D721Med (cell line): ENCODE data around the gene SNTG2.

Experiments used
- DNase-seq: peaks from one replicate; pipeline ENCODE4 v3.0.0; 2011; ENCODE audit warnings: low spot score; ENCODE audit not compliant: insufficient read length
- FAIRE-seq: peaks from 2 replicates; lab custom pipeline; 2011; peaks lifted over from hg19 to GRCh38; lab: Jason Lieb, UNC
- TF ChIP-seq, protein P1 (sequence below): IDR thresholded peaks from 2 replicates; pipeline ENCODE4 v1.5.1; 2012; ENCODE audit warnings: mild to moderate bottlenecking, control low read depth; ENCODE audit not compliant: insufficient read depth; ENCODE audit errors: missing control alignments

Gene SNTG2

DNA sequence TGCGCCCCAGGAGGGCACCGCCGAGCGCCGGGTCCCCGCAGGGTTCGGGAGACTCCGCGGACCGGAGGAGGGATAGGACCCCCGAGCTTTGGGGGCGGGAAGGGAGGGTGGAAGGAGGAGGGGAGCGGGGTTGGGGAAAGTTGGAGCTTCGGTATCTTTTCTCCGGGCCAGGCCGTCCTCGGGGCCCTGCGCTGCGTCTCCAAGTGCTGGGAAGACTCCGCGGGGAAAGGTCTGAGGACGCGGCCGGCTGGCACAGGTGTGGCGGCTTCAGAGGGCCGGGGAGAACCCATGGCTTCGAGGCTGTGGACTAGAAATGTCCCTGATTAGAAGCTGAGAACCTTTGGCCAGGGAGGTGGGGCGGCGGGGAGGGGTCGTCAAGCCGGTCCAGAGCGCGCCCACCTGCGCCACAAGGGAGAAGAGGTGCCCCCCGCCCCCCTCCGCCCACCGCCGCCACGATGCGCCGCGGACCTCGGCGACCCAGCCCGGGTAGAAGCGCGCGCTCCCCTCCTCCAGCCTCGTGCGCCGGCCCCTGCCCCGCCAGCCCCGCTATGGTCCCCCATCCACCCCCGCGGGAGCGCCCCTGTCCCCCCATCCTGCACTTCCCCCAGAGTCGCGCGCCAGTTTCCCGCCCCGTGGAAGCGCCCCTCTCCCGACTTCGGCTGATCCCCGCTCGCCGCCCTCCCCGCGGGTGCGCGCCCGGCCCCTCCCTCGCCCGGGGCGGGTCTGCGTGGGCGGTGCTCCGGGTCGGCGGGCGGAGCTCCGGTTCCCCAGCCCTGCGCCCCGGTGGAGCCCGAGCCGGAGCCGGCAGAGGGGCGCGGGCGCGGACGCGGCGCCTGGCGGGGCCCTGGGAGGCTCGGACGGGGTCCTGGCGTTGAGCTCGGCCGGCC, at the start of gene SNTG2:
Gene SNTG2 (plus strand): TSS at position 770 of the 887 bp plus-strand sequence. CDS start 148 bp downstream, outside the sequence.
- TF ChIP-seq, protein P1, sequence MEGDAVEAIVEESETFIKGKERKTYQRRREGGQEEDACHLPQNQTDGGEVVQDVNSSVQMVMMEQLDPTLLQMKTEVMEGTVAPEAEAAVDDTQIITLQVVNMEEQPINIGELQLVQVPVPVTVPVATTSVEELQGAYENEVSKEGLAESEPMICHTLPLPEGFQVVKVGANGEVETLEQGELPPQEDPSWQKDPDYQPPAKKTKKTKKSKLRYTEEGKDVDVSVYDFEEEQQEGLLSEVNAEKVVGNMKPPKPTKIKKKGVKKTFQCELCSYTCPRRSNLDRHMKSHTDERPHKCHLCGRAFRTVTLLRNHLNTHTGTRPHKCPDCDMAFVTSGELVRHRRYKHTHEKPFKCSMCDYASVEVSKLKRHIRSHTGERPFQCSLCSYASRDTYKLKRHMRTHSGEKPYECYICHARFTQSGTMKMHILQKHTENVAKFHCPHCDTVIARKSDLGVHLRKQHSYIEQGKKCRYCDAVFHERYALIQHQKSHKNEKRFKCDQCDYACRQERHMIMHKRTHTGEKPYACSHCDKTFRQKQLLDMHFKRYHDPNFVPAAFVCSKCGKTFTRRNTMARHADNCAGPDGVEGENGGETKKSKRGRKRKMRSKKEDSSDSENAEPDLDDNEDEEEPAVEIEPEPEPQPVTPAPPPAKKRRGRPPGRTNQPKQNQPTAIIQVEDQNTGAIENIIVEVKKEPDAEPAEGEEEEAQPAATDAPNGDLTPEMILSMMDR: no peak
- DNase-seq (peak; percentile 60), FAIRE-seq (no peak)

DNA sequence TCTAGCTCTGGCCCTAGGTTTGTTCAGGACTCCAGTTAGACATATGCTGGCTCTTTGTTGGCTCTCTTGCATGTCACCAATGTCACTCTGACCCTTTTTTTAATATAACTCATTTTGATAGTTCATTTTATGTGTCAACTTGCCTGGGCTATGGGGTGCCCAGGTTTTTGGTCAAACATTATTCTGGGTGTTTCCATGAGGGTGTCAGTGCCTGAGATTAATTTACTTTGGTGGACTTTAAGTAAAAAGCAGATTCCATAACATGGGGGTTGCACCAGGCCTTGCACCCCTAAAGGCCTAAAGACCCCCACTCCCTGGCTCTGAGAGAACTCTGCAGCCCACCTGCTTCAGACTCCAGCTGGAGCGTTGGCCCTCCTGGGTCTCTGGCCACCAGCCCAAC, 48.1 kb upstream of the SNTG2 start:
- DNase-seq (no peak), FAIRE-seq (no peak)
- TF ChIP-seq, protein P1: no peak

DNA sequence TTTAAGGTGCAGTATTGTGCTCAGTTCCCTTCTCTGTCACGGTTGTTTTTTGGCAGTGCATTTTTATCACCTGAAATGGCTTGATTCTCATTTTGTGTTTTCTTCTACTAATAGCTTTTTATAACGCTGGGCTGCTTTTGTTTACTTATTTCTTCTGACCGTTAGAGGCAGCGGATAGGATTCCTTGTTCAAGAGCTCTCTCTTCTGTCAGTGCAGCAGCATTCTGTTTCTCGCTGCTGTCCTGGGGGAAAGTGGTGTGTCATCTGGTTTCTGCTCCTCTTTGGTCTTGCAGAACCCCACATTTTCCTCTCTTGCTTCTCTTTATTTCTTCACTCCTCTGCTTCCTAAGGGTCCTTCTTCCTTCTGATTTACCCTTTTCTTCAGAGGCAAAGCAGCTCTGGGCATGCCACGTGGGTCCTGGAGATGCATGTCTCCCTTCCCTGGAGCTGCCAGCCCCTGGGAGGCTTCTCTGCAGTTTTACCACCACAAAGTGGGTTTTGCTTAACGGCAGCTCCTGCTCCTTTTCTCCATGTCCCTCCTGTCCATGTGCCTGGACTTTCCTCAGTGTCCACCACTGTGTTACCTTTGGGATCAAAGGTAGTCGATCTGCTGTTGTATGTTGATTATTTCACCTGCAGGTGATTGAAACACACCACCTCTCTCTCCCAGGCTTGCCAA, 47.3 kb upstream of the SNTG2 start:
- no peak for FAIRE-seq
- DNase-seq: no peak
- TF ChIP-seq, protein P1: no peak

DNA sequence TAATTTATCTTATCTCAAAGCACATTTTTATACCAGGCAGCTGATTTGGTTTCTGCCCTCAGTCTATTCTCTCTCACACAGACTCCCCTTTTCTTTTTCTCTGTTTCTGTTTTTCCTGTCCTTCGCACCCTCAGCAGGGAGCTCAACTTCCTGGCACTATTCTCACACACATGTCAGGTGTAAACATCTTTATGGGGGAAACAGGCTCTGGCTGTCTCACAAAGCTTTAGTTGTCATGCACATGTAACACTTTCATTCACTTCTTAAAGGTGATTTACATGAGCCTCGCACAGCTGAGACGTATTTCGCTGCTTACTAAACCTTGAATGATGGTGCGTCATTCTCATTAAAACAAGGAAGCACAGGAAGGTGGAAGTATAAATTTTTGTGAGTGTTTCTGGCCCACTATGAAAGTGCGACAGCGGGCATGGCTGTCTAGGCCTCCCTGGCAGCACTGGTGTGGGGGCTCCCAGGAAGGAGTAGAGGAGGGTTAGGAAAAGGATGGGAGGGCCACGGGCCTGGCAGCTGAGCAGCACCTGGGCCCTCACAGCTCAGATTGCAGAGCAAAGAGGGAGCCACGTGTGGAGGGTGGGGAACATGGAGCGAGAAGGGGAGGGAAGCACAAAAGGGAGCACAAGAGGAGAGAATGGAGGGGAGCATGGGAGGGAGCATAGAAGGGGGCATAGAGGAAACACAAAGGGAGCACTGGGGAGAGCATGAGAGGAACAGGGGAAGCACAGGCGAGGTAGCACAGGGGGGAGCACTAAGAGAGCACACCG, 46.2 kb upstream of the SNTG2 start:
- no peak for DNase-seq
- TF ChIP-seq, protein P1: no peak
- FAIRE-seq: no peak

DNA sequence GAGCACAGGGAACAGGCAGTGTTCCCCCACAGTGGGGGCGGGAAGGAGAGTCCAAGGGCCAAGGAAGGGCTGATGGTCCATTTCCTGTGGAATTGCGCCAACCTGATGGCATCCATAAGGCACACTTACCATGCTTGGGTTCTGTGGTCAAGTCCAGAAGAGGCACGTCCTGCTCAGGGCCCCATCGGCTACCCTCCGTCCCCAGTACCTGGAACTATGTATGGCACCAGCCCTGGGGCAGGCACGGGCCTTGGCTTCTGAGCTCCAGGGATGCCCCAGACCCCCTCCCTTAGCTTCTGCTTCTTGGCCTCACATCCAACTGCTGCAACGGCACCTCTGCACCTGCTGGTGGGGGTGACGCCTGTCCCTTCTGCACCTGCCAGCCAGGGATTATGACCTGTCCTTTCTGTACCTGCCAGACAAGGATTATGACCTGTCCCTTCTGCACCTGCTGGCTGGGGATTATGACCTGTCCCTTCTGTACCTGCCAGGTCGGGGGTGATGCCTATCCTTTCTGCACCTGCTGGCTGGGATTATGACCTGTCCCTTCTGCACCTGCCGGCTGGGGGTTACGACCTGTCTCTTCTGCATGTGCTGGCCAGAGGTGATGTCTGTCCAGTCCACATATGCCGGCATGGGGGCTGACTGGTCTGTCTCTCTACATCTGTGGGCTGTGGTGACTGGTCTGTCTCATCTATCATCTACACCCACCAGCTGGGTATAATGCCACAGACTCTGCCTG, 45.4 kb upstream of the SNTG2 start:
- no peak for FAIRE-seq
- no peak for DNase-seq
- TF ChIP-seq, protein P1: no peak

DNA sequence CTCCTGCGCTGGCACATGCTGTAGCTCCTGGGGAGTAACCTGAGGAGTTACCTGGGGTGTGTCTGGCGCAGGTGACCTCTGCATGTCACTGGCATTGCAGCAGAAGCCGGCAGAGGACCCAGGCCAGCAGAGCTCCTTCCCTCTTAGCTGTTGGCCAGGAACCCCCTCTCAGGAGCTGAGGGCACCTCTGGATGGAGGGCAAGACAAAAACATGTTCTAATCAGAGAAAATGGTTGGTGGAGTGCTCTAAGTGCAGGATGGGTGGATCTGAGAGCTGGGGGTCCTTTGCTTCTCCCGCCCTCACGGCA, 44.9 kb upstream of the SNTG2 start:
- DNase-seq: no peak
- TF ChIP-seq, protein P1: no peak
- no peak for FAIRE-seq
